HG03571 (cell line): ENCODE measurements around the gene LIN7B.

Experiments
- ATAC-seq: cut with Tn5 transposase; IDR thresholded peaks from one replicate; pipeline ENCODE4 v1.9.1; 2021; ENCODE audit not compliant: unreplicated experiment

Gene LIN7B

DNA sequence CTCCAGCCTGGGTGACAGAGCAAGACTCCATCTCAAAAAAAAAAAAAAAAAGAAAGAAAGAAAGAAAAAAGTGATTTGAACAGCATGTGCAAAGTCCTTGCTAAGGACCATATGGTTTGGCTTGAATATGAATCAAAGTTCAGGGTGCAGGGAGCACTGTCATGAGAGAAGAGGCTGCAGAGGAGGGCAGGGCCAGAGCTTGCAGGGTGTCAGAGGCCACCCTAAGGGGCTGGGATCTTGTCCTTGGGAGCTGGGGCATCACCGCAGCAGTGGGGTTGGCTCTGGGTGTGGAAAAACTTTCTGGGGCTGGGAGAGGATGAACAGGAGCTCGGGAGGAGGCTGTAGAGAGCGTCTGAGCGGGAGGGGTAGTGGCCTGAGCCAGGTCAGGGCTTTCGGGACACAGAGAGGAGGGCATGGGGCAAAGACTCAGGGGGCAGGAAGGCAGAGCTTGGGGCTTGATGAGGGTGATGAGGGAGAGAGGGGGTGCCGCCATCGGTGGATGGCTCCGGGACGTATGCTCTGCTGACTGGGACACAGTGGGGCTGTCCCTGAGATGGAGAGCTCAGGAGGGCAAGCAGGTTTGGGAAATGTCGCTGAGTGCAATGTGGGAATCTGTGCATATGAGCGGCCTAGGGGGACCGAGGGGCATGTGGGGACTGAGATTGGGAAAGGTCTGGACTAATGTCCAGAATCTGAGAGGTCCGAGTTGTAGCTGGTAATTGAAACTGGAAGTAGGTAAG, 46.5 kb downstream of the LIN7B start:
- ATAC-seq = no peak

- no peak for ATAC-seq
Measured at GRCh38 chr19:49161987-49162386, 47.8 kb downstream of the LIN7B start.

DNA sequence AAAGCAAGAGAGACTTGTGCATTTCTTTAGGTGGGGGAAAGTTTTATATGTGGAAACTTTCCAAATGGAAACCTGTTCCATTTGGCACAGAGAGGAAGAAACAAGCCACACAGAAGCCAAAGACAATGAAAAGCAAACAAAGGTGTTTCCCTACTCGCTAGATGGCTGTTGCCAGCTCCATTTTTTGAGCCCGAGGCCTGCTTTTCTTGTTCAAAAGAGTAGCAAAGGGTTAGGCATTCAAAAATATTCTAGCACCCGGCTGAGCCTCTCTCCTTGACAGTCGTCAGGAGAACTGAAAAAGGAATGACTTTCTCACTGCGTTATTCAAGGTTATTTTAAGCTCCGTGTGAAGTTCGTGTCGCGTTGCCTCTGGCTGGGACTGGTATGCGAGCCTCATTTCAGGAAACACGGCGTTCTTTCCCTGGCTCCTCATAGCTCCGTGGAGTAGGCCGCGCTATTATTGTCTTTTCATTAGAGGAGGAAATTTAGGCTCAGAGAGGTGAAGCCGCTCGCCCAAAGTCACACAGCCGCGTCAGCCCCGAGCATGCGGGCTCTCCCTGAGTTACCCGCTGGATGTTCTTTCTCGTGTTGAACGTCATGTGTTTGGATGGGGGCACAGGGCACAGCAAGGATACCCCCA, 51.1 kb downstream of the LIN7B start:
- no peak for ATAC-seq

- no peak for ATAC-seq
Measured at GRCh38 chr19:49165865-49166301, 51.7 kb downstream of the LIN7B start.

GRCh38 chr19:49167857-49168409, 53.8 kb downstream of the LIN7B start:
- no peak for ATAC-seq
